GM12878 (cell line): ENCODE data around the gene TBCD. TPM values are rescaled to one million over a fixed set of nuclear protein-coding genes. Genes with fewer than 3 reads are reported as not detected.

Experiments used
- ATF2 ChIP-seq: IDR thresholded peaks from 2 replicates; pipeline ENCODE4 v1.6.1; 2012; ENCODE audit warnings: low read length, inconsistent platforms
- BMI1 ChIP-seq: fragments of 450-650 bp; IDR thresholded peaks from 2 replicates; pipeline ENCODE4 v1.6.1; 2016; ENCODE audit warnings: mild to moderate bottlenecking, moderate library complexity, borderline replicate concordance
- CBFB ChIP-seq: IDR thresholded peaks from 2 replicates; pipeline ENCODE4 v1.6.1; 2016; ENCODE audit warnings: antibody characterized with exemption, low read depth
- CREM ChIP-seq: IDR thresholded peaks from 2 replicates; pipeline ENCODE4 v1.6.1; 2014; ENCODE audit warnings: antibody characterized with exemption, low read depth
- CTCF ChIP-seq, 3 experiments: IDR thresholded peaks in 2 of 3; conservative IDR thresholded peaks in 1 of 3; 2 replicates each; pipeline ENCODE4 v1.5.1; 2011; ENCODE audit warnings: low read depth in 3 of 3, low read length in 3 of 3, mild to moderate bottlenecking in 3 of 3, control low read depth in 2 of 3, moderate library complexity in 2 of 3, inconsistent platforms in 1 of 3, mixed read lengths in 1 of 3; ENCODE audit not compliant: control insufficient read depth in 2 of 3, insufficient read depth in 1 of 3; ENCODE audit errors: extremely low read depth in 1 of 3
- DPF2 ChIP-seq: fragments of 450-650 bp; IDR thresholded peaks from 2 replicates; pipeline ENCODE4 v1.6.1; 2017; ENCODE audit warnings: mild to moderate bottlenecking
- EP300 ChIP-seq, 2 experiments: fragments of 150-350 bp in 1 of 2; IDR thresholded peaks; 2 replicates each; pipeline ENCODE4 v1.6.1; 2011 to 2012; ENCODE audit warnings: low read depth in 2 of 2, low read length in 2 of 2, borderline replicate concordance in 1 of 2, improper control_type of control experiment in 1 of 2, inconsistent platforms in 1 of 2; ENCODE audit not compliant: control insufficient read depth in 1 of 2
- ETV6 ChIP-seq, 2 experiments: fragments of 450-650 bp in 1 of 2; IDR thresholded peaks in 1 of 2; conservative IDR thresholded peaks in 1 of 2; 2 replicates each; pipeline ENCODE4 v1.6.1; 2014; ENCODE audit warnings: antibody characterized with exemption in 1 of 2, borderline replicate concordance in 1 of 2, low read depth in 1 of 2, mild to moderate bottlenecking in 1 of 2, moderate library complexity in 1 of 2
- FOXK2 ChIP-seq: fragments of 450-650 bp; IDR thresholded peaks from 2 replicates; pipeline ENCODE4 v1.6.1; 2017; ENCODE audit warnings: mild to moderate bottlenecking, moderate library complexity
- GABPA ChIP-seq: IDR thresholded peaks from 2 replicates; pipeline ENCODE4 v1.6.1; 2014; ENCODE audit warnings: antibody characterized with exemption, low read depth, mild to moderate bottlenecking, inconsistent platforms
- GATAD2B ChIP-seq: fragments of 450-650 bp; conservative IDR thresholded peaks from 2 replicates; pipeline ENCODE4 v1.6.1; 2017; ENCODE audit warnings: low read depth, mild to moderate bottlenecking, moderate library complexity
- JUNB ChIP-seq: IDR thresholded peaks from 2 replicates; pipeline ENCODE4 v1.6.1; 2016; ENCODE audit warnings: antibody characterized with exemption, mild to moderate bottlenecking
- KDM1A ChIP-seq: fragments of 200-600 bp; sonication (generic); IDR thresholded peaks from 2 replicates; pipeline ENCODE4 v1.6.1; 2016; ENCODE audit warnings: borderline replicate concordance
- MEF2A ChIP-seq: IDR thresholded peaks from 2 replicates; pipeline ENCODE4 v1.6.1; 2011; ENCODE audit warnings: low read depth, mild to moderate bottlenecking, low read length, moderate library complexity; ENCODE audit not compliant: insufficient read depth
- MYC ChIP-seq: IDR thresholded peaks from 2 replicates; pipeline ENCODE4 v1.6.1; 2011; ENCODE audit warnings: mild to moderate bottlenecking, low read length, moderate library complexity, inconsistent platforms; ENCODE audit not compliant: insufficient read depth, insufficient replicate concordance, insufficient read length, severe bottlenecking
- NFYA ChIP-seq: IDR thresholded peaks from 2 replicates; pipeline ENCODE4 v1.6.1; 2011; ENCODE audit warnings: low read depth, mild to moderate bottlenecking, low read length, improper control_type of control experiment, borderline replicate concordance
- RELB ChIP-seq: fragments of 450-650 bp; IDR thresholded peaks from 2 replicates; pipeline ENCODE4 v1.6.1; 2017; ENCODE audit warnings: low read depth, mild to moderate bottlenecking, moderate library complexity
- SMARCA5 ChIP-seq: fragments of 450-650 bp; IDR thresholded peaks from 2 replicates; pipeline ENCODE4 v1.6.1; 2017; ENCODE audit warnings: mild to moderate bottlenecking
- STAT1 ChIP-seq: fragments of 450-650 bp; conservative IDR thresholded peaks from 2 replicates; pipeline ENCODE4 v1.6.1; 2014; ENCODE audit warnings: antibody characterized with exemption, mild to moderate bottlenecking
- YY1 ChIP-seq: IDR thresholded peaks from 2 replicates; pipeline ENCODE4 v1.6.1; 2011; ENCODE audit warnings: low read depth, mild to moderate bottlenecking, low read length
- polyA plus RNA-seq, 11 experiments: library from polyadenylated mRNA; depleted of rRNA in 4 of 11; unstranded in 6 of 11; stranded (reverse) in 5 of 11; fragments of >200 nt; fragmentation: Nextera tagmentation in 4 of 11; fragmentation: Illumina TruSeq in 1 of 11; extraction: Ambion mirVana in 4 of 11; extraction: Trizol in 1 of 11; gene quantifications; 1 replicate in 1 of 11; 2 replicates in 10 of 11; pipeline versions ENCODE4 v1.2.1 to v1.2.3, GENCODE V29; 2011 to 2016; ENCODE audit warnings: inconsistent platforms in 2 of 11, missing spikeins in 2 of 11, low read depth in 1 of 11
- total RNA-seq, 4 experiments: library from RNA; depleted of rRNA in 3 of 4; stranded (reverse); fragments of >200 nt in 3 of 4; fragmentation: Illumina TruSeq in 1 of 4; extraction: Trizol in 1 of 4; gene quantifications; 2 replicates each; pipeline versions ENCODE4 v1.2.1 to v1.2.3, GENCODE V29; 2013 to 2021
- TF ChIP-seq, protein P1 (sequence below): IDR thresholded peaks from 2 replicates; pipeline ENCODE4 v1.6.1; 2012; ENCODE audit warnings: low read depth, low read length, improper control_type of control experiment
- TF ChIP-seq, protein P2 (sequence below): fragments of 450-650 bp; IDR thresholded peaks from 2 replicates; pipeline ENCODE4 v1.6.1; 2016; ENCODE audit warnings: mild to moderate bottlenecking

Gene TBCD
- total and polyA plus RNA-seq, 10 of the 15 experiments (the other 5 are each of a cell fraction or from before 2014, with no cell fraction given) = 10.3 to 114 (median 52.4) TPM

- TF ChIP-seq CTCF (IDR thresholded peaks at IDR 0.05 in 2 of 3, conservative IDR thresholded peaks at IDR 0.05 in 1 of 3; ENCODE audit: control insufficient read depth in 2 of 3, extremely low read depth in 1 of 3, insufficient read depth in 1 of 3, low read depth in 3 of 3, low read length in 3 of 3) (peak; percentile 94 to 99 (median 99)), SMARCA5 (0 out of 2 replicates have a peak, but pooled peaks have one; percentile 13), YY1 (peak; percentile 82), KDM1A (no peak), DPF2 (no peak), FOXK2 (no peak), GATAD2B (no peak), JUNB (no peak), STAT1 (0 out of 2 replicates have a peak, but pooled peaks have one; percentile 54), CBFB (no peak), NFYA (no peak), MEF2A (no peak), ATF2 (no peak), CREM (no peak), EP300 (IDR thresholded peaks at IDR 0.05; ENCODE audit: borderline replicate concordance in 1 of 2, control insufficient read depth in 1 of 2, low read depth in 2 of 2, low read length in 2 of 2) (no peak), ETV6 (conservative IDR thresholded peaks at IDR 0.05 in 1 of 2, IDR thresholded peaks at IDR 0.05 in 1 of 2; ENCODE audit: borderline replicate concordance in 1 of 2, low read depth in 1 of 2) (no peak), BMI1 (no peak), GABPA (no peak), MYC (no peak), RELB (no peak)
- TF ChIP-seq, protein P1, sequence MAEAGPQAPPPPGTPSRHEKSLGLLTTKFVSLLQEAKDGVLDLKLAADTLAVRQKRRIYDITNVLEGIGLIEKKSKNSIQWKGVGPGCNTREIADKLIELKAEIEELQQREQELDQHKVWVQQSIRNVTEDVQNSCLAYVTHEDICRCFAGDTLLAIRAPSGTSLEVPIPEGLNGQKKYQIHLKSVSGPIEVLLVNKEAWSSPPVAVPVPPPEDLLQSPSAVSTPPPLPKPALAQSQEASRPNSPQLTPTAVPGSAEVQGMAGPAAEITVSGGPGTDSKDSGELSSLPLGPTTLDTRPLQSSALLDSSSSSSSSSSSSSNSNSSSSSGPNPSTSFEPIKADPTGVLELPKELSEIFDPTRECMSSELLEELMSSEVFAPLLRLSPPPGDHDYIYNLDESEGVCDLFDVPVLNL = no peak
- TF ChIP-seq, protein P2, sequence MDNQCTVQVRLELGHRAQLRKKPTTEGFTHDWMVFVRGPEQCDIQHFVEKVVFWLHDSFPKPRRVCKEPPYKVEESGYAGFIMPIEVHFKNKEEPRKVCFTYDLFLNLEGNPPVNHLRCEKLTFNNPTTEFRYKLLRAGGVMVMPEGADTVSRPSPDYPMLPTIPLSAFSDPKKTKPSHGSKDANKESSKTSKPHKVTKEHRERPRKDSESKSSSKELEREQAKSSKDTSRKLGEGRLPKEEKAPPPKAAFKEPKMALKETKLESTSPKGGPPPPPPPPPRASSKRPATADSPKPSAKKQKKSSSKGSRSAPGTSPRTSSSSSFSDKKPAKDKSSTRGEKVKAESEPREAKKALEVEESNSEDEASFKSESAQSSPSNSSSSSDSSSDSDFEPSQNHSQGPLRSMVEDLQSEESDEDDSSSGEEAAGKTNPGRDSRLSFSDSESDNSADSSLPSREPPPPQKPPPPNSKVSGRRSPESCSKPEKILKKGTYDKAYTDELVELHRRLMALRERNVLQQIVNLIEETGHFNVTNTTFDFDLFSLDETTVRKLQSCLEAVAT = no peak
Observed at GRCh38 chr17:82781894-82782274, 30.0 kb downstream of the TBCD start (continued).
